A673 (cell line): ENCODE measurements around the gene RNF31.

ENCODE experiments used
- CTCF ChIP-seq: fragments of 300-800, 200-600 bp; sonication (generic); conservative IDR thresholded peaks from 2 replicates; pipeline ENCODE4 v1.5.1; 2017; ENCODE audit warnings: low read depth, mild to moderate bottlenecking, antibody characterized with exemption, low read length, moderate library complexity, mixed read lengths
- EZH2 ChIP-seq: fragments of 200-600 bp; sonication (generic); IDR thresholded peaks from 2 replicates; pipeline ENCODE4 v1.6.1; 2017; ENCODE audit warnings: borderline replicate concordance, low read depth, mild to moderate bottlenecking, mixed read lengths, antibody characterized with exemption, low read length; ENCODE audit not compliant: poor library complexity, severe bottlenecking

- no peak for TF ChIP-seq CTCF
- TF ChIP-seq EZH2, result no peak
These were observed 51.7 kb downstream of the RNF31 start for GRCh38 chr14:24198814-24199524.
